DMS79 (cell line): ENCODE measurements around the gene MR1.

Experiments
- DNase-seq: peaks from one replicate; lab custom pipeline; 2025; lab: John Stamatoyannopoulos, UW

MR1 gene

GRCh38 chr1:181091309-181092040 is 57.7 kb downstream of the MR1 start:
- DNase-seq = no peak

GRCh38 chr1:181092056-181092455 is 58.3 kb downstream of the MR1 start:
- DNase-seq = no peak

GRCh38 chr1:181092883-181093458 is 59.2 kb downstream of the MR1 start:
- DNase-seq = no peak

- DNase-seq = no peak
These were observed 60.8 kb downstream of the MR1 start for GRCh38 chr1:181094416-181095212.

GRCh38 chr1:181095260-181095659 is 61.5 kb downstream of the MR1 start:
- no peak for DNase-seq

GRCh38 chr1:181095763-181096184 is 62.0 kb downstream of the MR1 start:
- no peak for DNase-seq

DNA sequence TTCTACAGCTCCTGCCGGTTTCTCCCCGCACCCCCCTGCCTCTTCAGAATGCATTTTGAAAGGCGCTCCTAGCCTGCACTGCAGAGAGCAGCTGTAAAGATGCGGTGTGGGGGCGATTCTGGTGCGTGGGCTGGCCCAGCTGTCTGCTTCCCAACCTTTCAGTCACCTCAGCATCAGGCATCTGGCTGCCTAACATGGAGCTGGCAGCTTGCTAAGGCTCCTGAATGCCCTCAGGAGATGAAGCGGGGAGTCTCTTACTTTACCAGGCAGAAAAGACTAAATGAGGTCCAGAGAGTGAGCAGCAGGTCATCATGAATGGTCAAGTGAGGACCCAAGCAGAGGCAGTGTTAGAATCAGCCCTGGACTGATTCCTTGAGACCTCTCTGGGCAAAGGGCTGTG is 63.5 kb downstream of the MR1 start:
- no peak for DNase-seq

DNA sequence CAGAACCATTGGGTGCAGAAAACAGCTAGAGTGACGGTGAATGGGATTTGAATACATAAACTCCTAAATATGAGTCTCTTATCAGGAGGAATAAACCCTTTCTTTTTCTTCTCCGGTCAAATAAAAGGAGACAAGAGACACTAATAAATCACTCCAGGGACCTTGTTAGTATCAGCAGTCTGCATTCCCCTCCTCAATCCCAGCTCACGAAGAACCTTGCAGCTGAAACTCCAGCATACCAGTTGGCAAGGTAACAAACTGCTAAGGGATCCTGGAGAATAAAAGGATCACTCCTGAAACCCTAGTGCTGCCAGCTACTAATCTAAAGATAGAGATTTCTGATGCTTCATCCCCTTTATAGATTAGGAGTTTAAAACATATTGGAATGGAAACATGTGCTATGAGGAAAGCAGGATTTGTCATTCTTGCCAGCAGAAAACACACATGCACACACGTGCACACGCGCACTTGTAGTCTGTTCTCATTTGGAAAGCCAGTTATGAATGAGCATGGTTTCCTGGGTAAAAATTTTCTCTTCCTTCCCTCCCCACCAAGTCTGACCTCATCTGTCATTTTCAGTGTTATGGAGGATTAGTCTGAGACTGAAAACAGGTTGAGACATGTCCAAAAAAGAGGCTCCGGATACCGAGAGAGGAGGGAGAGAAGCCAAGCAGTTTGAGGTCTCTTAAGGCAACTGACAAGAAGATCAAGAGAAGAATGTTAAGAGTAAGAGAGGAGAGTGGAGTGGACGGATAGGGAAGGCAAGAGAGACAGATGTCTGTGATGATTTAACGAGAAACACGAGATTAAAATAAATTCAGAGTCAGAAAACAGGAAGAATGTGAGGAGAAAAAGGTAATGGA is 65.6 kb downstream of the MR1 start:
- peak; percentile 69 for DNase-seq

DNA sequence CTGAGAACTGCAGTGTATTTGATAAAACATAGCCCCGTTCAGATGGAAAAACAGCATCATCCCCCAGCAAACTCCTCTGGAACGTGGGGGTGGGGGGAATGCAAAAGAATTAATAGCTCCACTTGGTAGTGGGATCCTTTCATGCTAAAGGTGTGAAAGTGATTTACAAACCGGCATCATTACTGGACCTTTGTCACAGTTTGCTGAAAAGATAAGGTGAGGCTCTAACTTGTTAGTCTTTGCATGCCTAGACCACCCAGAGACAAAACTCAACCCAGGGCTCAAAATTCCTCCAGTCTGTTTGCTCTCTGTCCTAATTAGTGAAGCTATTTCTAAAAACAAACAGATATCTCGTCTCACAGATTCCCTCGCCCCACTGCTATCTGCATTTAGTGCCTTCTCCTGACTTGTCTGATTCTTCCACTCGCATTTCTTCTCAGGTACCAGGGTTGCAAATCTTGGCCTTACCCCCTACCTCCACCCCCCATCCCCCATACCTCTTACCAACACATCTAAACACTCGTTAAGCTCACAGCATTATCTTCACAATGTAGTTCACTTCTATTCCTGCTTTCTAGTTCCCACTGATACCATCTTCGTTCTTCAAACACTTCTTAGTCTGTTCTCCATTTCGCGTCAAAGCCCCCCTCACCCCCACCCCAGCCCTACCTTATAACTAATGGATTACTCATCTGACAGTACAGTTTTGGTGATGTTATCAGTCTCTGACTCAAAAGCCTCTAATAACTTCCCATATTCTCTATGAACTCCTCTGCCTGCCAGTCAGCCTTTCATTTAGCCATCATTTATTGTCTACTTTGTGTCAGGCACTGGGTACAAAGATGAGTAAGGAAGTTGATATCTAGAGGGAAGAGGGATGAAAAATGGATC is 66.5 kb downstream of the MR1 start:
- no peak for DNase-seq

- no peak for DNase-seq
These were observed 67.2 kb downstream of the MR1 start for GRCh38 chr1:181100934-181101333.

DNA sequence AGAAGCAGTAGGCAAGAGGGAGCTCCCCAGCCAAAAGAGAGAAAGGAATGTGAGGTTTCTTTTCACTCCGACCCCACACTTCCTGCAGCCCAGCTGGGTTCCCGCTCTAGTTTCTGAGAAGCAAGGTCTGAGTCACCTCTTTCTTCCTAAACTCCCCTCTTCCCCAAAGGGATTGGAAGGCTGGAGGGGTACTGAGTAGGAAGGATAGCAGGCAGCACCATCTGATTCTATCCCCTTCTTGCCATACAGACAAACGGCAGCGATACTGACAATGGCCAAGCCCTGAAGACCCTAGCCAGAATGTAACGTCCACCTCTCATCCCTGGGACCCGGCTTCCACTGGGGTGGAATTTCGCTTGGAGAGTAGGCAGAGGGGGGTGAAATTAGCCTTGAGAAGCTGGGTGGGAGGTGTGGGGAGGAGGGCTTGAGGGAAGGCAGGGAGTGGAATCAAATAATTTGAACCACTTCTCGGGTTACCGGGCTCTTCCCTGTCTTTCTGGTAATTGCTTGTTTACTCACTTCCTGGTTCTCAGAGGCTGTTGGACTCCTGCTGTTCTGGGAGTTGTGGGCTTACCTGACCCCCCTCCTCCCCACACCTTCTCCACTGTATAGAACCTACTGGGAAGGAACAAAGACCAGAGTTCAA is 67.9 kb downstream of the MR1 start:
- DNase-seq = peak; percentile 50

DNA sequence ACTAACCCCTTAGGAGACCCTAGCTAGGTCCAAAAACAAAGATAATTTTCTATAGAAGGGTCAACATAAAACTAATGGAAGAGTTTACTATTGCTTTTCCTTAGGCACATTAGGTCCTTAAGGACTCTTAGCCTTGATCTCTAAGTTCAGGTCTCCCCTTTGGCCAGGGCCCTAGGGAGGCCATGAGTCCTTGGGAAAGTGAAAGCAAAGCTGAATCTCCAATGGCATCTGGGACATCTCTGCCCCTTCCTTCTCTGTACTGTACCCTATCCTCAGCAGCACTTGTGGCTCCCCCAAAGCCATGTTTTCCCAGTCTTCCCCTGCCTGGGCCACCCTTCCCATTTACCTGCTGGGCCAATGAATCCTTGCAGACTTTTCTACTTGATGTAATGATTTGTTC is 69.1 kb downstream of the MR1 start:
- DNase-seq = no peak

GRCh38 chr1:181103399-181103798 is 69.6 kb downstream of the MR1 start:
- DNase-seq = no peak

DNA sequence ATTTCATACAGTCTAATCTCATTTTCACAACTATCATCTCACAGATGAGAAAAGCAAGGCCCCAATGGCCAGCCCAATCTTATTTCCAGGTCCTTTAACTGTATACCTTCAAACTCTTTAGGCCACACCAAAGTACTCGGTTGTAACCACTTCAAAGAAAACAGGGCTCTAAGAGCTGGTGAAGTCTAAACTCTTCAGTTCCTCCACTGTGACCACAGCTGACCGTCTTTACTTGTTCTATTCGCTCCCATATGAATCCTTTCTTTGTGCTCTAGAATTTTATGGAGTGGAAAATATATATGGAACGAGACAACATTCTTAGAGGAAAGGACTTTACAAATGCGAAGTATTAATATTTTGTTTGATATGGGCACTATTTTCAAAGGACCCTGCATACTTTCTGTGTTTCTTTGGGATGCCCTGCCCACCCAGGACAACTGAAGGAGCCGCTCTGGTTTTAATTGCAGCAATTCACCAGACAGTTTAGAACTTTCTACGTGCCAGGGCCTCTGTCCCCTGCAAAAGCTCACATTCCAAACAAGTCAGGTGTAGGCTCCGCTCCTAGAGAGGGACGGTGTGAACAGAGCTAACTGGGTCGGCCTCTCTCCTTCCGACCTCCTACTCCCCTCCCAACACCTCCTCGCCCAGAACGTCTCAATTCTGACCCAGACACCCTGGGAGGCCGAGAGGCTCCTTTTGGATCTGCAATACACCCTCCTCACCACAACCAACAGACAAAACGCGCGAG is 70.4 kb downstream of the MR1 start:
- no peak for DNase-seq

- DNase-seq = peak; percentile 60
These were observed 71.0 kb downstream of the MR1 start for GRCh38 chr1:181104790-181105133.

- peak; percentile 85 for DNase-seq
These were observed 71.6 kb downstream of the MR1 start for GRCh38 chr1:181105134-181106021.

DNA sequence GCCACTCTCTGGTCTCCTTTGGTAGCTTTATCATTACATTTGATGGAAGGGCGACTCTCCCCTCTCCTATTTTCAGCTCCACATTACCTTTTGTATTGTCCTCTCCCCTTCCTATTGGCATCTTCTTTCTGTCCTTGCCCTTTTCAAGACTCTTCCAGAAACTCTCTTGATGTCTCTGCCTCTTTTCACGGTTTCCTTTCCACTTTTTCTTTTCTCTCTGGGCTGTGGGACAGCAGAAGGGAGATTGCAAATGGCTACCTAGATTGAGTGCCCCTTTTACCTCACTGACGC is 72.2 kb downstream of the MR1 start:
- no peak for DNase-seq

DNA sequence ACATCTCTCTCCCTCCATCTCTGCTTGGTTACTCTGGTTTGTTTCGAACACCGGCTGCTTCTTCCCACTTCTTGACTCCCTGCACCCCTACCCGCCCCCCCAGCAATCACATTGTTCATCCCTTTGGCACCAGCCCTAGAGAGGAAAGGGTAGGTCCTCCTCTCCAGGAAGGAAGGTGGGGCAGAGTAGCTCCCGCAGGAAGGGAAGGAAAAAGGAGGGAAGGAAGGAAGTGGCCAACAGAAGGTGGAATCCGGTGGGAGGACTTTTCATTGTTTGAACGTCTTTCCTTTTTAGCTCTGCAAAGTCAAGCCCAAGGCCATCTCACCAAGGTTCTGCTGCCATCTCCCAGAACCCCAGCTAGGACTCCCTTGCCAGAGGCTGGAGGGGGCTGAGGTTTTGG is 72.7 kb downstream of the MR1 start:
- DNase-seq = no peak

DNA sequence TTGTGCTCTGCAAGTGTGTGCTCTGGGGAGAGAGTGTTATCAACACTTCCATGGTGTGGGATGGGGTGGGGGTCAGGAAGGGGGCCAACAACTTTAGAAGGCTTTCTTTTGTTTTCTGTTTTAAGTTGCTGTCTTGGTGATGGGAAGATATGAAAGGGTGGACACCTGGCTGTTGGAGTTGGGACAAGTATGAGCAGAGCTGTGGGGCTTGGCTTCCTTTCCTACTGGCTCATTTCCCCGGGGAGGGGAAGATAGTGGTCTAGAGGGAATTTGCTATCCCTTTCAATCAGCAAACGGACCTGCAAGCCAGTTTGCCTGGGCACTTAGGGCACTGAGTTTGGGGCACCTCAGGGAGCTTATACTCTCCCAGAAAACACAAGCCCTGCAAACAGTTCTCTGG is 73.9 kb downstream of the MR1 start:
- DNase-seq = no peak
